ENCODE measurements around the gene PCK2. TPM values are rescaled to one million over a fixed set of nuclear protein-coding genes. Genes with fewer than 3 reads are reported as not detected.

PCK2 gene
- total and polyA plus RNA-seq, 8 donors: 12.9 to 61.3 (median 16.6) TPM

- Histone ChIP-seq H3K27ac (no peak overlapping the region), H3K4me1 (peaks cover 0 to 2% of the 10 kb centered on the region in 2 donors), H3K36me3 (no peaks in the 10 kb centered on the region), H3K27me3 (peaks cover 0 to 30% of the 10 kb centered on the region in 2 donors), H3K4me3 (no peak overlapping the region), H3K9me3 (no peaks in the 10 kb centered on the region)
- no peak for TF ChIP-seq CTCF (IDR thresholded peaks at IDR 0.05)
- intact Hi-C loops (cut with DNase I): no loop called here
- ATAC-seq: no peak
- peak in 1 of 4 donors; percentile 51 for DNase-seq
Observed at GRCh38 chr14:24075485-24076301, 18.4 kb upstream of the PCK2 start.

DNA sequence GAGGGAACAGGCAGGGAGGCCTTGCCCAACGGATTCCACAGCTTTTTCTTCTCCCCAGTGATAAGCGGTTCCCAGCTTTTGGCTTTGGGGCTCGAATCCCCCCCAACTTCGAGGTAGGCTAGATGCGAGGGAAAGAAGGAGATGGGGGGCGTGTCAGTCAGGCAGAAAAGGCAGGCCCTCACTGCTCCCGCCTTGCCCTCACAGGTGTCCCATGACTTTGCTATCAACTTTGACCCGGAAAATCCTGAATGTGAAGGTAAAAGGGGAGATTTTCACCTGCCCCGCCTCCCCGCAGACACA is 17.9 kb upstream of the PCK2 start:
- Histone ChIP-seq H3K4me1 (peaks cover 0 to 8% of the 10 kb centered on the region in 2 donors), H3K9me3 (no peaks in the 10 kb centered on the region), H3K27ac (no peak overlapping the region), H3K4me3 (no peak overlapping the region), H3K27me3 (peaks cover 0 to 34% of the 10 kb centered on the region in 2 donors), H3K36me3 (no peaks in the 10 kb centered on the region)
- intact Hi-C loops (cut with DNase I): no loop called here
- ATAC-seq (no peak), DNase-seq (no peak)
- no peak for TF ChIP-seq CTCF (IDR thresholded peaks at IDR 0.05)

DNA sequence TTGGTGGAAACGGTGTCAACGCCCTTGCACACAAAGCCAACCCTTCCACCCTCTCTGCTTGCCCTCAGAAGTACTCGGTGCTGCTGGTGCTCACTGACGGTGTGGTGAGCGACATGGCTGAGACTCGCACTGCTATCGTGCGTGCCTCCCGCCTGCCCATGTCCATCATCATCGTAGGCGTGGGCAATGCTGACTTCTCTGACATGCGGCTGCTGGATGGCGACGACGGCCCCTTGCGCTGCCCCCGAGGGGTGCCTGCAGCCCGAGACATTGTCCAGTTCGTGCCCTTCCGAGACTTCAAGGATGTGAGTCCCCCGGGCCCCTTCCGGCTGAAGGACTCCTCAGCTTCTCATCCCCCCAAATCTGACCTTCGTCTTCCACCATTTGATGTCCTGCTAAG is 17.0 kb upstream of the PCK2 start:
- peaks cover 0 to 34% of the 10 kb centered on the region in 2 donors for H3K27me3 ChIP-seq
- intact Hi-C loops (cut with DNase I): no loop called here
- ATAC-seq (no peak), DNase-seq (peak in 1 of 4 donors; percentile 71)
- no peaks in the 10 kb centered on the region for H3K9me3 ChIP-seq
- peaks cover 6 to 15% of the 10 kb centered on the region in 2 donors for H3K4me1 ChIP-seq
- H3K36me3 ChIP-seq: no peaks in the 10 kb centered on the region
- TF ChIP-seq CTCF (IDR thresholded peaks at IDR 0.05): no peak
- H3K4me3 ChIP-seq: no peak overlapping the region
- H3K27ac ChIP-seq: no peak overlapping the region

GRCh38 chr14:24078146-24078545 is 16.0 kb upstream of the PCK2 start:
- no peaks in the 10 kb centered on the region for H3K36me3 ChIP-seq
- H3K27ac ChIP-seq: no peak overlapping the region
- intact Hi-C loops (cut with DNase I): no loop called here
- H3K27me3 ChIP-seq: peaks cover 0 to 33% of the 10 kb centered on the region in 2 donors
- no peak for TF ChIP-seq CTCF (IDR thresholded peaks at IDR 0.05)
- peaks cover 6 to 15% of the 10 kb centered on the region in 2 donors for H3K4me1 ChIP-seq
- H3K9me3 ChIP-seq: no peaks in the 10 kb centered on the region
- H3K4me3 ChIP-seq: no peak overlapping the region
- DNase-seq (peak in 1 of 4 donors; percentile 30), ATAC-seq (no peak)

DNA sequence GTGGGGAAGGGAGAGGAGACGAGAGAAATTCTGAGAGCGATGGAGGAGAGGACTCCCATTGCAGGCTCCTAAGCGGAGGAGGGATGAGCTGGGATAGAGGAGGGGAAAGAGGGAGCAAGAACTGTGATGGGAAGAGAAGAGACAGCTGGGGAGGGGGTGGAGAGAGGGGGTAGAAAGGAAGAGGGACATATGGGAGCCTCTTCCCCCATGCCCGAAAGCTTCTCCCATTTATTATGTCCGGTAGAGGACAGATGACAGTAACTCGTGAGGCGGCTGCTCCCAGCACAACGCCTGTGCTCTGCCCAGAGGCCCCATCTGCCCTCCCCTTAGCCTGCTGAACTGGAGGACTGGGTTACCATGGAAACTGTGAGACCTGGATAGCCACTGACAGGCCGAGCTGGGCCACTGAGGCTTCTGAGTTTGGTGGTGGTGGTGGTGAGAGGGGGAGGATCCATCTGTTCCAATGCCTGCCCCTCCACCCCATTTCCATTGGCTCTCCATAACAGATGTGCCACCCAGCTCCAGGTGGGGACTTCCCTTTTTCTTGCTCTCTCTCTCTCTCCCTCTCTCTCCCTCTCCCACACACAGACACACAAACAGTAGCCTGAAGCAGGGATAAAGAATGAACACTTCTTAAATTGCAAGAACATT is 14.5 kb upstream of the PCK2 start:
- H3K27ac ChIP-seq: no peak overlapping the region
- H3K36me3 ChIP-seq: no peaks in the 10 kb centered on the region
- peaks cover 0 to 33% of the 10 kb centered on the region in 2 donors for H3K27me3 ChIP-seq
- H3K9me3 ChIP-seq: no peaks in the 10 kb centered on the region
- ATAC-seq (no peak), DNase-seq (peak in 1 of 4 donors; percentile 31)
- TF ChIP-seq CTCF (IDR thresholded peaks at IDR 0.05): no peak
- peaks cover 6 to 15% of the 10 kb centered on the region in 2 donors for H3K4me1 ChIP-seq
- intact Hi-C loops (cut with DNase I): no loop called here
- H3K4me3 ChIP-seq: no peak overlapping the region

All from left lung (tissue), 10 donors.